ENCODE data around the gene COX8A. TPM values are rescaled to one million over a fixed set of nuclear protein-coding genes. Genes with fewer than 3 reads are reported as not detected.

COX8A gene
- total RNA-seq, 1 donor from 2014 or later, result 312 TPM

GRCh38 chr11:64009710-64010109, 35.3 kb downstream of the COX8A start:
- Mint-ChIP-seq H3K27ac (no peak overlapping the region), H3K9me3 (peaks cover 13% of the 10 kb centered on the region), H3K36me3 (ENCODE audit: low read depth) (no peaks in the 10 kb centered on the region), H3K4me3 (ENCODE audit: low read depth) (no peak overlapping the region), H3K27me3 (ENCODE audit: low read depth) (peaks cover 25% of the 10 kb centered on the region), H3K4me1 (ENCODE audit: low read depth) (peaks cover 3% of the 10 kb centered on the region)
- intact Hi-C loops (cut with micrococcal nuclease), result no loop called here
- DNase-seq (ENCODE audit: low spot score), result no peak

GRCh38 chr11:64010783-64011182, 36.4 kb downstream of the COX8A start:
- Mint-ChIP-seq H3K27ac (no peak overlapping the region), H3K4me1 (ENCODE audit: low read depth) (peaks cover 3% of the 10 kb centered on the region), H3K9me3 (peaks cover 13% of the 10 kb centered on the region), H3K36me3 (ENCODE audit: low read depth) (no peaks in the 10 kb centered on the region), H3K27me3 (ENCODE audit: low read depth) (peaks cover 25% of the 10 kb centered on the region), H3K4me3 (ENCODE audit: low read depth) (no peak overlapping the region)
- DNase-seq (ENCODE audit: low spot score), result no peak
- intact Hi-C loops (cut with micrococcal nuclease), result no loop called here

GRCh38 chr11:64011371-64011770, 37.0 kb downstream of the COX8A start:
- no peak for DNase-seq (ENCODE audit: low spot score)
- intact Hi-C loops (cut with micrococcal nuclease), result no loop called here
- Mint-ChIP-seq H3K27me3 (ENCODE audit: low read depth) (peaks cover 22% of the 10 kb centered on the region), H3K4me1 (ENCODE audit: low read depth) (peaks cover 3% of the 10 kb centered on the region), H3K27ac (no peak overlapping the region), H3K9me3 (peaks cover 13% of the 10 kb centered on the region), H3K36me3 (ENCODE audit: low read depth) (no peaks in the 10 kb centered on the region), H3K4me3 (ENCODE audit: low read depth) (no peak overlapping the region)

GRCh38 chr11:64013141-64013896, 38.9 kb downstream of the COX8A start:
- DNase-seq (ENCODE audit: low spot score), result no peak
- H3K9me3 Mint-ChIP-seq, result peaks cover 13% of the 10 kb centered on the region
- no peaks in the 10 kb centered on the region for H3K4me1 Mint-ChIP-seq (ENCODE audit: low read depth)
- no peak overlapping the region for H3K4me3 Mint-ChIP-seq (ENCODE audit: low read depth)
- peaks cover 5% of the 10 kb centered on the region for H3K27me3 Mint-ChIP-seq (ENCODE audit: low read depth)
- no peaks in the 10 kb centered on the region for H3K36me3 Mint-ChIP-seq (ENCODE audit: low read depth)
- intact Hi-C loops (cut with micrococcal nuclease), result no loop called here
- H3K27ac Mint-ChIP-seq, result no peak overlapping the region

- Mint-ChIP-seq H3K36me3 (ENCODE audit: low read depth) (no peaks in the 10 kb centered on the region), H3K4me3 (ENCODE audit: low read depth) (no peak overlapping the region), H3K4me1 (ENCODE audit: low read depth) (no peaks in the 10 kb centered on the region), H3K27ac (no peak overlapping the region), H3K9me3 (peaks cover 13% of the 10 kb centered on the region), H3K27me3 (ENCODE audit: low read depth) (no peaks in the 10 kb centered on the region)
- no peak for DNase-seq (ENCODE audit: low spot score)
- intact Hi-C loops (cut with micrococcal nuclease), result no loop called here
Observed at GRCh38 chr11:64014356-64014755, 39.9 kb downstream of the COX8A start.

GRCh38 chr11:64015510-64015909, 41.1 kb downstream of the COX8A start:
- intact Hi-C loops (cut with micrococcal nuclease), result no loop called here
- Mint-ChIP-seq H3K27ac (no peak overlapping the region), H3K4me1 (ENCODE audit: low read depth) (no peaks in the 10 kb centered on the region), H3K9me3 (peaks cover 6% of the 10 kb centered on the region), H3K27me3 (ENCODE audit: low read depth) (no peaks in the 10 kb centered on the region), H3K4me3 (ENCODE audit: low read depth) (no peak overlapping the region), H3K36me3 (ENCODE audit: low read depth) (no peaks in the 10 kb centered on the region)
- no peak for DNase-seq (ENCODE audit: low spot score)

GRCh38 chr11:64015935-64016845, 41.8 kb downstream of the COX8A start:
- no peak for DNase-seq (ENCODE audit: low spot score)
- no peaks in the 10 kb centered on the region for H3K36me3 Mint-ChIP-seq (ENCODE audit: low read depth)
- H3K4me1 Mint-ChIP-seq (ENCODE audit: low read depth), result no peaks in the 10 kb centered on the region
- H3K27ac Mint-ChIP-seq, result no peak overlapping the region
- no peaks in the 10 kb centered on the region for H3K27me3 Mint-ChIP-seq (ENCODE audit: low read depth)
- intact Hi-C loops (cut with micrococcal nuclease), result no loop called here
- H3K4me3 Mint-ChIP-seq (ENCODE audit: low read depth), result no peak overlapping the region
- H3K9me3 Mint-ChIP-seq, result no peaks in the 10 kb centered on the region

GRCh38 chr11:64017945-64018224, 43.5 kb downstream of the COX8A start:
- Mint-ChIP-seq H3K4me3 (ENCODE audit: low read depth) (no peak overlapping the region), H3K4me1 (ENCODE audit: low read depth) (no peaks in the 10 kb centered on the region), H3K27me3 (ENCODE audit: low read depth) (no peaks in the 10 kb centered on the region), H3K36me3 (ENCODE audit: low read depth) (no peaks in the 10 kb centered on the region), H3K9me3 (no peaks in the 10 kb centered on the region), H3K27ac (no peak overlapping the region)
- DNase-seq (ENCODE audit: low spot score), result no peak
- intact Hi-C loops (cut with micrococcal nuclease), result no loop called here

GRCh38 chr11:64018310-64018709, 43.9 kb downstream of the COX8A start:
- Mint-ChIP-seq H3K27ac (no peak overlapping the region), H3K9me3 (no peaks in the 10 kb centered on the region), H3K27me3 (ENCODE audit: low read depth) (no peaks in the 10 kb centered on the region), H3K4me3 (ENCODE audit: low read depth) (no peak overlapping the region), H3K36me3 (ENCODE audit: low read depth) (no peaks in the 10 kb centered on the region), H3K4me1 (ENCODE audit: low read depth) (no peaks in the 10 kb centered on the region)
- DNase-seq (ENCODE audit: low spot score), result no peak
- intact Hi-C loops (cut with micrococcal nuclease), result no loop called here

- Mint-ChIP-seq H3K9me3 (no peaks in the 10 kb centered on the region), H3K27me3 (ENCODE audit: low read depth) (no peaks in the 10 kb centered on the region), H3K4me1 (ENCODE audit: low read depth) (no peaks in the 10 kb centered on the region), H3K4me3 (ENCODE audit: low read depth) (no peak overlapping the region), H3K27ac (no peak overlapping the region), H3K36me3 (ENCODE audit: low read depth) (no peaks in the 10 kb centered on the region)
- DNase-seq (ENCODE audit: low spot score), result no peak
- intact Hi-C loops (cut with micrococcal nuclease), result no loop called here
Observed at GRCh38 chr11:64019106-64020037, 45.0 kb downstream of the COX8A start.

- Mint-ChIP-seq H3K27ac (no peak overlapping the region), H3K27me3 (ENCODE audit: low read depth) (no peaks in the 10 kb centered on the region), H3K4me3 (ENCODE audit: low read depth) (no peak overlapping the region), H3K4me1 (ENCODE audit: low read depth) (no peaks in the 10 kb centered on the region), H3K36me3 (ENCODE audit: low read depth) (no peaks in the 10 kb centered on the region), H3K9me3 (no peaks in the 10 kb centered on the region)
- intact Hi-C loops (cut with micrococcal nuclease), result no loop called here
- no peak for DNase-seq (ENCODE audit: low spot score)
Observed at GRCh38 chr11:64020976-64021756, 46.7 kb downstream of the COX8A start.

- DNase-seq (ENCODE audit: low spot score), result no peak
- intact Hi-C loops (cut with micrococcal nuclease), result no loop called here
- H3K36me3 Mint-ChIP-seq (ENCODE audit: low read depth), result no peaks in the 10 kb centered on the region
Observed at GRCh38 chr11:64021757-64022093, 47.3 kb downstream of the COX8A start.

More at GRCh38 chr11:64021757-64022093, 47.3 kb downstream of the COX8A start:
- H3K27ac Mint-ChIP-seq, result no peak overlapping the region
- H3K4me1 Mint-ChIP-seq (ENCODE audit: low read depth), result no peaks in the 10 kb centered on the region
- H3K27me3 Mint-ChIP-seq (ENCODE audit: low read depth), result peaks cover 3% of the 10 kb centered on the region
- H3K9me3 Mint-ChIP-seq, result no peaks in the 10 kb centered on the region
- no peak overlapping the region for H3K4me3 Mint-ChIP-seq (ENCODE audit: low read depth)

All from activated T-helper 2 cell treated with anti-CD3 and anti-CD28 coated beads, Interferon-gamma antibody, Interleukin-2, Interleukin-4, amounts not matched to agents 10 μg/mL and 5 μg/mL and 100 μg/mL, durations not matched to agents 14 hours and 24 hours and 36 hours (primary cell).